OCI-M1 (cell line): ENCODE measurements around the gene SORBS1.

Source experiments
- DNase-seq: peaks from one replicate; lab custom pipeline; 2025; lab: John Stamatoyannopoulos, UW

The SORBS1 gene

DNA sequence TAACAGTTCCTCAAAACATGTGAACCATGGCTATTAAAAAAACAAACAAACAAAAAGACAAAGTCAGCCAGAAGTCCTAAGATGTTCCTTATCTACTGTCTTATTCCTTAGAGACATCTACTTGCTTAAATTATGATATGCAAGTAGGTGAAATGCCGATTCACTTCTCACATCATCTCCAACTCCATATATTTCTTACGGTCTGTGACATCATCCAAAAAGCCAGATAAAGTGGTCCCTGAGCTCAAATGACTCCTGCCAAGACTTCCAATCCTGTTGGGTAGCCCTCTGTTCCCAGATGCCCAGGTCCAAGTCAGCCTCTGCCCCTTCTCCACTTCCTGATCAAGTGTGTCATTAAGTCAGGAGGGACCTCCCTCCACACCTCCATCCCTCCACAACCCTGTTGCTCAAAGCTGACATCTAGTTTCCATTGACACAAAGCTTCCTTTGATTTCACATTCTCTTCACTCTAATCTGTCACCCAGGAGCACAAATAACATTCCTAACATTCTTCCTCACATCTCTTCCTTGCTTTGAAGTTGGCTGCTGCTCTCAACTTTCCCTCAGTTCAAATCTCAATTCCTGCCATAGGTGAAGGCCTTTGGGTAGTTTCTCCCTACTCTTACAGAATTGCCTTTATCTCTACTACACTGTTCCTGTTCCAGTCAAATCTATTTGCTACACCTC is 214.3 kb downstream of the SORBS1 start:
- peak; percentile 40 for DNase-seq

DNA sequence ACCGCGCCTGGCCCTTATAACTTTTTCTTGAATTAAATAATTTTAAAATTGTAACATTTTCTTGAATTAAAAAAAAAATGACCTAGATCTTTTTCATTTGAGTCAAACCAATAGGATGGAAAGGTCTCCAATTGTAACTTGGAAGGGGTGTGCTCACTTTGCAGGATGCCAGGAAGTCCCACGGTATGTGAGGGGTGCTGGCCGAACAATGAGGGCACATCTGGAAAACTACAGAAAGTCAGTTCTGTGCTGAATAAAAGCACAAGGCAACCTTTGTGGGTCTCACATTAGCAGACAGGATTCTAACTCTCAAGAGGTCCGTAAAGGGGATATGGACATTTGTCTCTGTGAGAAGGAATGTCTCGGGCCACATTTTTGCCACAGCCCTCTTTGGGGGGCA is 217.6 kb downstream of the SORBS1 start:
- DNase-seq, result no peak

DNA sequence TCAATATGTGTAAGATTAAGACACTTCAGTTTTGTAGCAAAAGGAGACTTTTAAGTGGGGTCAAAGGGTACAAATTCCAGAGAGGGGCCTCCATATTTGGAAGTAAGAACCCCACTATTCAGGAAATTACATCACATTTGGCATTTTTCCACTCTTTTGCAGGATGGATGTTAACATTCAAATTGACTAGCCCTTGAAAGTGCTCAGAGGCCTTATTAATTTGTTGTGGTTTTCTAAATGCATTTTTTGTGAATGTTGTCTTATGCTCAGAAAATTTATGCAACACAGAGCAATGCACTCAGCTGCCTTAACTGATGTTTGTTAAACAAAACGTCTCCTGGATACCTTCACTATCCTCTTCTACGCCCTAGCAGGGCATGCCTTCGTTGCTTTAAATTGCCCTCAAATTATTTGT is 219.4 kb downstream of the SORBS1 start:
- DNase-seq, result no peak

DNA sequence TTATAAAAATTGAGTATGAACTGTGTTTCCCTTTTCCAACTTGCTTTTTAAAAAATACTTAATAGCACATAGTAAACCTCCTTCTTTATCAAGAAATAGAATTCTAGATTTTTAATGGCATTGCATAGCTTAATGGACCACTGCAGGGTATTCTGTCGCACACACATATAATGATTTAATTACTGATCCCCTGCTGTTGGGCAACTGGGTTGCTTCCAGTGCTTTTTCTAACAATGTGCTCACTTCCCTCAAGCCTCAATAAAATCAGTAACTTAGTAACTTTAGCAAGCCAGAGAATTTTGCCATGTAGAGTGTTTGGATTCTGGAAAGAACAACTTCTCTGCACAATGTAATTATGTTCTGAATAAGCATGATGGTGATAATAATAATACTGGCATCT is 221.3 kb downstream of the SORBS1 start:
- no peak for DNase-seq

DNA sequence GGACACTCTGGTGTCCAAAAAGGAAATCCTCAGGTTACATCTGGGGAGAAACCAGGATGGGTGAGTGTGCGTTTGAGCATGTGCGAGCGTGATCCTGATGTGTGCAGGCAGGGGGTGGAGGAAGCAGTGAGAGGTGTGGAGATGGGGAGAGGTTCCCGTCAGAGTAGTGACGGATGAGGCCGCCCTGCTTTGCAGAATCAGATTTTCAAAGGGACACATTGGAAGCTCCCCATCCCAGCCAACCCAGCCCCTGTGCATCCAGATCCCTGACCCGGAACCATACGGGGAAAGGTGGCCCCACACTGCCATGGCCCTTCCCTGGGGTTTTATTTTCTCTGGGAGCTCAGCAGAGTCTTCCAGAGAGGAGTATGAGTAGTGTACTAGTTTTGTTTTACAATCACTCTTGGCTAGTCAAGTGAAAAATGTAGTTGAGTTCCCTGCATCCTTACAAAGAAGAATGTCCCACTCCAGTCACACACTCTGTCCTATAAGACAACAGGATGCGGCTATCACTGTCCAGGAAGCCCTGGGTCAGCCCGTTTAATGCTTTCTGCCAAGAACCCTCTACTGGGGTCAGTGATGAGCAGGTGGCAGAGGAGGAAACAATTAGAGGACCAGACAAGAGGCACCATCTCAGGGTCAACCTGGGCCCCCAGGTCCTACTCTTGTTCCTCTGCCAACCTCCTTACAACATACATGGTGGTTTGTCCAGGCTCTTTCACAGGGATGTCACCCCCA is 223.6 kb downstream of the SORBS1 start:
- no peak for DNase-seq

DNA sequence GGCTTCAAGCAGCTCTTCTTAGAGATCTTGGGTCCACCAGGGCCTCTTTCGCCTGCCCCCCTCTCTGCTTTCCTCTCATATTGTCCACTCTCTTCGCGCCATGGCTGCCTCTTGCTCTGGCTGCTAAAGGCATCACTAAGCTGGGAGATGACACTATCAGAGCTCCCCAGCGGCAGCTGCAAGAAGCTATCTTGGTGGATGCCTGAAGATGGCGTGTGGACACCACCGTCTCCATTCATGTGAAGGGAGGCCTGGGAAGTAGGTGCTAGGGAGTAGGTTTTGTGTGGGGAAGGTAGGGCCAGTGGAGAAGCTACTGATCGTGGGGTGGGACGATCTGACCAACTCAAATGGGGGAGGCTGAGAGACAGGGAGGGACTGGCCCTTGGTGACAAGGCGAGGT is 224.5 kb downstream of the SORBS1 start:
- DNase-seq, result no peak

DNA sequence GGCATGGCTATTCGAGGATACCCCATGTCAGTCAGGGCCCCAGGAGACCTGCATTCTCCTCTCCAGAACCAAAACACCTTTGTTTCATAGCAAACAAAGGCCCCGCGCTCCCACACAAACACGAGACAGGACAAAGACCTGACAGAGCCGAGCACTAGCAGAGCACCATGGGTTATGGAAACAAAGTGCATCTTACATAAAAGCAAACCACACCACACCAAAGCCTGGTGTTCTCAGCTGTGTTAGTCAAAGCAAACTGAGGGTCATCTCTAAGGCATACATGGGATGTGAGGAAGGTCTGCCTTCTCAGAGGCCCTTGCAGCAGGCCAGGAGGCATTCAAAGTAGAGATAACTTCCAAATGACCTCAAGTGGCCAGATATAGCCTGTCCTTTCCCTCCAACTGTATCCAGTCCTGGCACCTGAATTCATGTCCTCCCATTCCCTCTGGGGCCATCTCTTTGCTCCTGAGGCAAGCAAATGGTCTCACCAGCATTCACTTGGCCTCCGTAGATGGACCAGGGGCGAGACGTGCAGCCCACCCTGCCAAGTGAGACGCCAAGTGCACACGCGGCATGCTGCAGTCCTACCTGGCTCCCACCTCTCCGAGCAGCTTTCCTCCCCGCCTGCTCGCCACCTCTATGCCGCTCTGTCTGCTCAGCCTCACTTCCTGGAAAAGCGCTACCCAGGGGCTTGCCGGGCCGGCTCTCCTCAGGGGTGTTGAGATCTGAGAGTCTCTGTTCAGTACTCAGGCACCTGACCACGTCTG is 225.1 kb downstream of the SORBS1 start:
- no peak for DNase-seq

DNA sequence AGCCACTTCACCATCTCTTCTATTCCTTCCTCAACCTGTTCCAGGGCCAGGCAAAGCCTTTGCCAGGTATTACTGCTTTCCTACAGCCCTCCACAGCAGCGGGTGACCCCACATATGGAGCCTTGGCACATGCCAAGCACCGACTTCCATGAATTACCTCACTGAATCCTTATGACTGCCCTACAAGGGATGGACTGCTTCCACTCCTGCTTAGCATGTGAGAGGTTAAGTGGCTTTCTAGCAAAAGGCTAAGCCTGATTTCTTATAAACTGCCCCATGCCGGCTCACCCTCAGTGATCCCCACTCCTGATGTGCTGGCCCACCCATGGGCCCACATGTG is 226.4 kb downstream of the SORBS1 start:
- DNase-seq, result no peak

DNA sequence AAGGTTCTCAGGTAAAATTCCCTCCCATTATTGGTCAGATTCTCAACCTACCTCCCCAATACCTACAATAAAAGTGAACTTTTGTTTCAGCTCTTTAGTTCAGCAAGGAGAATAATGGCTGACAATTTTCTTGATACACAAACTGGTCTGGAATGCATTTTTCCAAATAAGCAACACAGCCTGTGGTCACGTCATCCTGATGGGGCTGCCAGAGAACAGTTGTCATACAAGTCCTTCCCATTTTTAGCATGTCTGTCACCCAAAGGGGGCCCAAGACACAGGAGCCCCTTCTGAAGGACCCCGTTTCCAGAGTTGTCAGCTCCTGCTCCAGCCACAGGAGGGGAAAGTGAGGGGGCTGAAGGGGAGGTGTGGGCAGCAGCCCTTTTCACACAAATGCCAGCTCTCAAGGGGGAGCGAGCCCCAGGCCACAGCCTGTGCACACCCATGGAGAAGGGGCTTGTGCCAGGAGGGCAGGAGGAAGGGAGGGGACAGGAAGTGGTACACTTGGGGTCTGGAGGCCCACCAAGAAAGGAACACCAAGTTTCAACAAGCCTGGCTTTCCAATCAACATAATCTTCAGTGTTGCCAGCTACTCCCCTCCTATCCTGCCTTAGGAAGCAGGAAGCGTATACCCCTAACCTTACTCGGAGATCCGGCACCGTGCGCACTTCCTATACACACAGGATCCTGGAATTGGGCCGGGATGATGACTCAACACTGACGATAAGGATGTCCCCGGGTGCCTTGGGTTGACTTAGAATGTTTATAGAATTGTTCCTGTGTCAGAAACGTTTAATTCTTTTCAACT is 227.0 kb downstream of the SORBS1 start:
- no peak for DNase-seq

DNA sequence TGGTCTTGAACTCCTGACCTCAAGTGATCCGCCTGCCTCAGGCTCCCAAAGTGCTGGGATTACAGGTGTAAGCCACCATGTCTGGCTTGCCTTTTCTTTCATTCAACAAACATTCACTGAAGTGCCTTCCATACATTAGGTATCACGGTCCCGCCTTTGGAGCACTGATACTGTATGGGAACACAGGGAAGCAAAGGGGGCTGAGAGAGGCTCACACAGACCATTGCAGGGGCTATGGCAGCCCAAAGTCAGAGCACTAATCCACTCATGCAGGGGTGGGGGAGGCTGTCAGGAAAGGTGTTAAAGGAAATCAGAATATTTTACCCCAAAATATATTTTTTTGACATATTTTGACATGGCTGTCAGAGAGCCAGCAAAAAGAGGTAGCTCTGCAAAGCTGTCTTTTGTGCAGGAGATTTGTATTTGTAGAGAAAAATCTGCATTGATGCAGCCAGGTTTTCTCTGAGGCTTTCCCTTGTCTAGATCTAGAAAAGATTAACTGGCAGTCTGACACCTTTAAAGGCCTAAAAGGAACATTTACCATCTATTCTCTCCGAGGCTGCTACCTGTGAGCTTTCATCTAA is 228.4 kb downstream of the SORBS1 start:
- no peak for DNase-seq

DNA sequence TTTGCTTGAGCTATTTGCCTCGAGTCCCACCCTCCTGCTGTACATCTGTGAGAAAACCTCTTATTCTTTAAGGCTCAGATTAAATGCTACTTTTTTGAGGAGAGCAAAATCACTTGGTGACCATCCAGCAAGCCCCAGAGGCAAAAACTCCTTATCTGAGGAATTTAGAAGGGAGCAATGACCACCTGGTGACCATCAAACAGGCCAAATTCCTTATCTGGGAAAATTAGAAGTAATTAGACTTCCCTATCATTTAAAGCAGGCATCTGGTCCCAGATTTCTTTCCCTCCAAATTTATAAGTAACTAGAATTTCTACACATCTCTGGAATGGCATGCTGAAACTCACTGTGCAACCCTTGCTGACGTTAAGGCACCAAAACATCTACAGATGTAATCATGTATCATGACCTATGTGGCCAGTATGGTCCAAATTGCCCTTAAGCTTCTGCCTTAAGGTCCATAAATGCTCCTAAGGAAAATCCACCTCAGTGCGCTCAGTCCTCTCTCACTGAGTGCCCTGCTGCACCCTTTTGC is 229.5 kb downstream of the SORBS1 start:
- DNase-seq, result no peak

DNA sequence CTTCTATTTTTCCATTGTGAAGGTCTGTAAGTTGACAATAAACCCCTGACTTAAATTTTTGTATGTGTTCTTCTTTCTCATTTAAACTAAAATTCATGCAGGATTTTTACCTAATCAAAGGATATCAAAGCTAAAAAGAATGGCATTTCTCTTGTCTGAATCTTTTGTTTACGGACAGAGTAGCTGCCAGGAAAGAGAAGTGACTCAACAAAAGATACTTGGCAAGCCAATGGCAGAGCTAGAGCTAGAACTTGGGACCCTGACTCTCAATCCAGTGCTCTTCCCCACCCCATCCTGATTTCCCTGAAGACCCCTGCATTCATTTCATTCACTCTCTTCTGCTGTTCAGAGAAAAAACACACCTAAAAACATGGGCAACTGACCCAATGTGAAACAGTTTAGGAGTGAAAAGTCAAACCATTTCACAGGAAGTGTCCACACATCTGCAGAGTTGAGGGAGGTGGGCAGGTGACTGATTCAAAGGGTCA is 230.2 kb downstream of the SORBS1 start:
- DNase-seq, result no peak

DNA sequence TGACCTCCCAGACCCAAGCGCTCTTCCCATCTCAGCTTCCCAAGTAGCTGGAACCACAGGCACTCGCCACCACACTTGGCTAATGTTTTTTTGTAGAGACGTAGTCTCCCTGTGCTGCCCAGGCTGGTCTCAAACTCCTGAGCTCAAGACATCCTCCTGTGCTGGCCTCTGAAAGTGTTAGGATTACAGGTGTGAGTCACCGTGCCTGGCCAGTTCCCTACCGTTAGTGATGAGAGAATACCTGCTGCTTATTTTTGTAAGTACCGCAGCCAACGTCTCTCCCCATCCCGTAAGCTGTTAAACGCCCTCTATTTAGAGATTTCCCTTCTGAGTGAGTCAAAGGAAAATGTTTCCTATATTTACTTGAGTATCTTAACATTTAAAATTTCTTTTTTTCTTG is 231.9 kb downstream of the SORBS1 start:
- no peak for DNase-seq

DNA sequence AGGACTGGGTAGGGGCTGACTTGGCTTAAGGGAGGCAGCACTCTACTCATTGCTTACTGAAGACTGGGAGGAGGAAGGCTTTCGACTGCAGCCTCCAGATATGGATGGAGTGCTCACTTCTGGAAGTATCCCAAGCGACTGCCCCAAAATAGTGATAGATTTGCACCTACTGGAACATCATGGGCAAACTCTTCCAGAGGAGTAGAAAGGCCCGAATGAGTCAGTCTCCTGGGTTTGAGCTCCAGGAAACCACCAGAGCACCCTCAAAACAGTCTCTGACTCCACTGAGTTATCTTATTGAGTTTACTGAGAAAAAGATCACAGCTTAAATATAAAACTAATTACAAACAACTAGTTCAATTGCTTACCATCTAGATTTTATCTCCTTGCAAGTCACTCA is 233.2 kb downstream of the SORBS1 start:
- DNase-seq, result no peak

DNA sequence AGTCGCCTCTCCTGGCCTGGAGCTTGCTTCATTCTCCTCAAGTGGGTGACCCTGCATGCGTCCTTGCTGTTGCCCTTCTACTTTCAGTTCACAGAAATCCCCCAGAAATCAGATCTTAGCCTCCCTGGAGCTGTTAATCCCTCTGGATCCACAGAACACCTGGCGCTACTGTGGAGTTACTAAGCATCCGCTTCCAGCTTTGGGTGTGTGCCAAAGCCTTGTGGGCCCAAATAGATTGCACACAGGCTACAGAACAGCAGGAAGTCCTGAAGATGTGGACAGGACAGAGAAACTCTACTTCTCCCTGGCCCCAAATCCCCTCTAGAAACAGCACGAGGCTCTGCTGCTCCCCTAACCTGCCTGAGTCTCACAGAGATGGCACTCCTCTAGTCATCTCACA is 233.8 kb downstream of the SORBS1 start:
- DNase-seq, result no peak

DNA sequence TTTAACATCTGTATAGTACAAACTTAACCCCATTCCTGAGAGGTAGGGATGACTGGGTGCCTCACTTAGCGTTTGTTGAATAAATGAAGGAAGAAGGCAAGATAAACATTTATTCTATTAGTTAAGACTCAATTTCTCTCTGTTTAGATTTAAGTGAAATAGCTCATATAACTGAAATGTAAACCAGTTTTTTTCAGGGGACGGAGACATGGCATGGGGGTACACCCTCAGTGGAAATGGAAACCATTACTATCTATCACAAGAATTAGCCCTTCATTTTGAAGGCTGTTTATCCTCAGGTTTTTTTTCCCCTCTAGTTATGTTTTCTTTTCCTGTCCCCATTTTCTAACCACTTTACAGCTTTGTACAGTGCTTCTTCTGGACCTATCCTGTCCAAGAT is 234.8 kb downstream of the SORBS1 start:
- no peak for DNase-seq

DNA sequence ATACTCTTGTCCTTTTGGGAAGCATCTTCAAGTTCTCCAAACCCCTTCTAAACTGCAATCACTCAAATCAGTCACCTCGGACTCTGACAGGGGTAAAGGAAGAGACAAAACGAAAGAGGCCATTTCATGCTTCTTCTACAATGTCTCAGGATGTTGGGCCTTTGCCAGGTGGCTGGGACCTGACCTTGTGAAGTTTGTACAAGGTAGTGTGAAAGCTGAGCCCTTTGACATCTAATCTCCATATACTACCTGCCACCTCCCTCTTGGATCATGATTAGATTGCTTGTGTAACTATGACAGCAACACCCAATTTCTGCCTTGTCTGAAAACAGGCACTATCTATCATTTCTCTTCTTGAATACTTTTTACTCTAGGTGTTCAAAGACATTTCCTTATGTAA is 235.3 kb downstream of the SORBS1 start:
- DNase-seq, result no peak

DNA sequence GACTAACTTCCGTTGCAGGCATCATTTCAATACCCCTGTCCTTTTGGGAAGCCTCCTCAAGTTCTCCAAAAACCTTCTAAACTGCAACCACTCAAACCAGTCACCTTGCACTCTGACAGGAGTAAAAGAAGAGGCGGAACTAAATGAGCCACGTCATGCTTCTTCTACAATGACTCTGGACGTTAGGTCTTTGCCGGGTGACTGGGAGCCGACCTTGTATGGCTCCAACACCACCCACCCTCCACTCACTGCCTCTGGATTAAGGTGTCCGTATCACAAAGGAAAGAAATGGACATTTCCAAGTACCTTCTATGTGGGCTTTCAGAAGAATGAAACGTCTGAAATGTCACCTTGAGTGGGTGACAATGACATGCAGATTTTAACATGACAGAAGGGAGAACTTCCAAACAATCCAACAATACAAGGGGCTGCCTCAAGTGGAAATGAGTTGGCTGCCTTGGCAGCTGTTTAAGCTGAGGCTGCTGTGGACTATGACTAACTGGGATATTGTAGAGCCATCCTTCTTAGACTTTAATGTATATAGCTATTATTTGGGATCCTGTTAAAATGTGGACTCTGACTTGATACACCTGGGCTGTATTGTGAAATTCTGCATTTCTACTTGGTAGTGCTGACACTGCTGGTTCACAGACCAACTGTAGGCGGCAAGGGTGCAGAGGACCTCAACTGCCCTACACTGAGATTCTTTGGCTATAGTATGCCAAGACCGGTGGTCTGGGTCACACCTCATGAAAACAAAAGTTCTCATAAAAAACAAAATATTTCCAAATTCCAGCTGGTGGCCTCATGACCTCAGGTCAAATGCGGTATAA is 236.5 kb downstream of the SORBS1 start:
- no peak for DNase-seq

DNA sequence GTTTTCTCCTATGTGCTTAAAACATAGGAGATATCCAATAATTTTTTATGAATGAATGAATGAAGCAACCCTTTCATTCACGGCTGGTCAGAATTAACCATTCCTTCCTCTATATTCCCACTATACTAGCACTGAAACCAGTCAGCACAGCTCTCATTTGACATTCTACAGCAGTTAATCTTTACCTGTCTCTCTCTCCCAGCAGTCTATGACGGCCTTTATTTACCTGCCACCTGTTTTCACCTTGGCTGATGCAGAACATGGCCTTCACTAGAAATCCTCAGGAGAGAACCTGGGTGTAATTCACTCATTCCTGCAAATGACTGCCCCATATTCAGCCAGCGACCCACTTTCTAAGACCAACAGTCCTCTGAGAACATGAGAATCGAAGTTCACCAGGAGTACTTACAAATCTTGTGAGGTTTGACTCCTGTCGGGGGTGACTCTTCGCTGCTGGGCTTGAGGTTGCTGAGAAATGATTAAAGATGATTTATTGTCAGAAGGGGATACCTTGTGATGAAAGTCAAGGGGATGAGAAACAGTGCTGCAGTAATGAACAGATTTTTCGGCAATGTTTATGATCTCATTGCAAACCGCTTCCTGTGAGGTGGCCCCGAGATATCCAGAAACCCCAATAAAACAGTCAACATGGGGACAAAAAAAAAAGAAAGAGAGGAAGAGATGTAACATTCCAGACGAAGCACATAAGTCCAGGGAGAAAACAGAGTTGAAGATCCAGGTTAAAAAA is 239.4 kb downstream of the SORBS1 start:
- no peak for DNase-seq

DNA sequence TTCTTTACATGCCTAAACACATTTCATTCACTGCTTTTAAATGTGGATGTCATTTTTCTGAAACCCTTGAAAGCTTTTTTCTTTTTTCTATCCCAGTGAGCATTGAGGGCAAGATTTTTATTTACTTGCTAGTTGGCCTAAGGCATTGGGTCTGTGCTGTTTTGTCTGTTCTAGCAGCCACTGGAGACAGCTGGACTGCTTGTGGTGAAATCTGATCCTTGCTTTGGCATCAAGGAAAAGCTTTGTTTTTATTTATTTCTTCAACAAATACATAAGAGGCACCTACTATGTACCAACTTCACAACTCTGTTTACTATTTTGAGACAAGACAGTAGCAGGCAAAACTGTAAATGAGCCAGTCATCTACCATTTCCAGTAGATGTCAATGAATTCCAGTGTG is 241.9 kb downstream of the SORBS1 start:
- no peak for DNase-seq
